ENCODE results near the gene CGN.
A peak's percentile ranks its signal among the peaks of the same experiment; 100 is the strongest.

GRCh38 chr1:151513626-151514121 is 2.5 kb downstream of the CGN start:
- peak in 2 of 4 donors; percentile 20 to 24 for TF ChIP-seq POLR2A (IDR thresholded peaks at IDR 0.05)
- TF ChIP-seq, protein P1, sequence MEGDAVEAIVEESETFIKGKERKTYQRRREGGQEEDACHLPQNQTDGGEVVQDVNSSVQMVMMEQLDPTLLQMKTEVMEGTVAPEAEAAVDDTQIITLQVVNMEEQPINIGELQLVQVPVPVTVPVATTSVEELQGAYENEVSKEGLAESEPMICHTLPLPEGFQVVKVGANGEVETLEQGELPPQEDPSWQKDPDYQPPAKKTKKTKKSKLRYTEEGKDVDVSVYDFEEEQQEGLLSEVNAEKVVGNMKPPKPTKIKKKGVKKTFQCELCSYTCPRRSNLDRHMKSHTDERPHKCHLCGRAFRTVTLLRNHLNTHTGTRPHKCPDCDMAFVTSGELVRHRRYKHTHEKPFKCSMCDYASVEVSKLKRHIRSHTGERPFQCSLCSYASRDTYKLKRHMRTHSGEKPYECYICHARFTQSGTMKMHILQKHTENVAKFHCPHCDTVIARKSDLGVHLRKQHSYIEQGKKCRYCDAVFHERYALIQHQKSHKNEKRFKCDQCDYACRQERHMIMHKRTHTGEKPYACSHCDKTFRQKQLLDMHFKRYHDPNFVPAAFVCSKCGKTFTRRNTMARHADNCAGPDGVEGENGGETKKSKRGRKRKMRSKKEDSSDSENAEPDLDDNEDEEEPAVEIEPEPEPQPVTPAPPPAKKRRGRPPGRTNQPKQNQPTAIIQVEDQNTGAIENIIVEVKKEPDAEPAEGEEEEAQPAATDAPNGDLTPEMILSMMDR (IDR thresholded peaks at IDR 0.05) = no peak
